Measurements from ENCODE around the gene FOLR1. TPM values are rescaled to one million over a fixed set of nuclear protein-coding genes. Genes with fewer than 3 reads are reported as not detected.
"Not testable (repeated sequence)": the region's sequence is repeated elsewhere in the genome, so short reads cannot be mapped to it uniquely, and the experiment has no call there.

FOLR1 gene
- total RNA-seq, 4 donors from 2014 or later, result 0.38 to 7.6 (median 1.5) TPM; not detected in 1

GRCh38 chr11:72154816-72155215 is 37.1 kb upstream of the FOLR1 start:
- intact Hi-C loops (cut with DNase I), result no loop called here
- Histone ChIP-seq H3K4me1 (peaks cover 0 to 5% (median 0%) of the 10 kb centered on the region in 3 donors), H3K27ac (no peak overlapping the region), H3K4me3 (no peak overlapping the region), H3K36me3 (no peaks in the 10 kb centered on the region), H3K9me3 (no peaks in the 10 kb centered on the region), H3K27me3 (peaks cover 0 to 12% (median 0%) of the 10 kb centered on the region in 4 donors)
- TF ChIP-seq POLR2A (IDR thresholded peaks at IDR 0.05), result no peak
- no peak for TF ChIP-seq CTCF (IDR thresholded peaks at IDR 0.05)
- 84 to 89% methylated on average over 2 to 3 of the region's 3 CpGs for WGBS, 2 donors
- DNase-seq, result no peak

- Histone ChIP-seq H3K4me3 (no peak overlapping the region), H3K9me3 (no peaks in the 10 kb centered on the region), H3K4me1 (peaks cover 0 to 5% (median 0%) of the 10 kb centered on the region in 3 donors), H3K27ac (no peak overlapping the region), H3K36me3 (no peaks in the 10 kb centered on the region), H3K27me3 (peaks cover 0 to 16% (median 0%) of the 10 kb centered on the region in 4 donors)
- TF ChIP-seq CTCF (IDR thresholded peaks at IDR 0.05) (no peak), POLR2A (IDR thresholded peaks at IDR 0.05) (no peak)
- intact Hi-C loops (cut with DNase I), result no loop called here
- WGBS, 2 donors, result 66 to 79% methylated on average over 4 of the region's 4 CpGs
- DNase-seq, result no peak
These were observed 36.2 kb upstream of the FOLR1 start for GRCh38 chr11:72155751-72156150.

- DNase-seq, result no peak
- Histone ChIP-seq H3K36me3 (no peaks in the 10 kb centered on the region), H3K27me3 (peaks cover 0 to 16% (median 0%) of the 10 kb centered on the region in 4 donors), H3K4me3 (no peak overlapping the region), H3K27ac (no peak overlapping the region), H3K4me1 (peaks cover 0 to 1% (median 0%) of the 10 kb centered on the region in 3 donors), H3K9me3 (no peaks in the 10 kb centered on the region)
- WGBS, 2 donors, result 60 to 69% methylated on average over 4 of the region's 4 CpGs
- TF ChIP-seq CTCF (IDR thresholded peaks at IDR 0.05), result no peak
- TF ChIP-seq POLR2A (IDR thresholded peaks at IDR 0.05), result no peak
- intact Hi-C loops (cut with DNase I), result no loop called here
These were observed 34.8 kb upstream of the FOLR1 start for GRCh38 chr11:72157131-72157530.

GRCh38 chr11:72160319-72160718 is 31.6 kb upstream of the FOLR1 start:
- Histone ChIP-seq H3K36me3 (no peaks in the 10 kb centered on the region), H3K4me3 (no peak overlapping the region), H3K9me3 (no peaks in the 10 kb centered on the region), H3K27me3 (peaks cover 0 to 16% (median 0%) of the 10 kb centered on the region in 4 donors), H3K27ac (no peak overlapping the region), H3K4me1 (no peaks in the 10 kb centered on the region)
- 24 to 51% methylated on average over 2 of the region's 2 CpGs for WGBS, 2 donors
- intact Hi-C loops (cut with DNase I), result no loop called here
- no peak for DNase-seq
- TF ChIP-seq CTCF (IDR thresholded peaks at IDR 0.05), result no peak
- TF ChIP-seq POLR2A (IDR thresholded peaks at IDR 0.05), result no peak

GRCh38 chr11:72162891-72163492 is 28.9 kb upstream of the FOLR1 start:
- 81 to 85% methylated on average over 12 to 14 of the region's 16 CpGs for WGBS, 2 donors
- H3K27me3 ChIP-seq, result peaks cover 0 to 20% (median 0%) of the 10 kb centered on the region in 4 donors
- no peak overlapping the region for H3K27ac ChIP-seq
- no peak for DNase-seq
- TF ChIP-seq CTCF (IDR thresholded peaks at IDR 0.05) (no peak), POLR2A (IDR thresholded peaks at IDR 0.05) (no peak)
- no peaks in the 10 kb centered on the region for H3K36me3 ChIP-seq
- no peak overlapping the region for H3K4me3 ChIP-seq
- H3K4me1 ChIP-seq, result no peaks in the 10 kb centered on the region
- intact Hi-C loops (cut with DNase I), result no loop called here
- H3K9me3 ChIP-seq, result no peaks in the 10 kb centered on the region

- DNase-seq; intact Hi-C loops (cut with DNase I): not testable (repeated sequence)
- WGBS, 2 donors, result 81 to 91% methylated on average over 2 of the region's 3 CpGs
These were observed 27.8 kb upstream of the FOLR1 start for GRCh38 chr11:72164187-72164586.

GRCh38 chr11:72169046-72169555 is 22.8 kb upstream of the FOLR1 start:
- H3K4me3 ChIP-seq; H3K36me3 ChIP-seq; DNase-seq; H3K9me3 ChIP-seq; H3K27ac ChIP-seq; intact Hi-C loops (cut with DNase I); H3K27me3 ChIP-seq: not testable (repeated sequence)
- H3K4me1 ChIP-seq, result peaks cover 0 to 32% (median 14%) of the 10 kb centered on the region in 3 donors
- WGBS, 2 donors, result 83 to 91% methylated on average over 4 to 5 of the region's 5 CpGs

More at GRCh38 chr11:72164187-72164586, 27.8 kb upstream of the FOLR1 start:
- not testable (repeated sequence) for H3K36me3 ChIP-seq, H3K27ac ChIP-seq, H3K9me3 ChIP-seq, H3K4me1 ChIP-seq, H3K4me3 ChIP-seq
- H3K27me3 ChIP-seq, result peaks cover 0 to 12% (median 0%) of the 10 kb centered on the region in 4 donors

GRCh38 chr11:72169754-72170153 is 22.2 kb upstream of the FOLR1 start:
- DNase-seq; intact Hi-C loops (cut with DNase I); H3K27ac ChIP-seq; H3K9me3 ChIP-seq; H3K36me3 ChIP-seq; H3K27me3 ChIP-seq; H3K4me3 ChIP-seq: not testable (repeated sequence)
- peaks cover 0 to 39% (median 18%) of the 10 kb centered on the region in 3 donors for H3K4me1 ChIP-seq
- WGBS, 2 donors, result 93 to 100% methylated on average over 1 to 3 of the region's 3 CpGs
